Bronchial epithelial cell (primary cell): ENCODE measurements around the gene CFAP298. TPM values are rescaled to one million over a fixed set of nuclear protein-coding genes. Genes with fewer than 3 reads are reported as not detected.

Source experiments
- DNase-seq: peaks from one replicate; pipeline ENCODE4 v3.0.0-alpha.2; 2010; ENCODE audit warnings: low read depth
- FAIRE-seq: peaks from 2 replicates; lab custom pipeline; 2011; peaks lifted over from hg19 to GRCh38; lab: Jason Lieb, UNC
- H3K27me3 ChIP-seq: 2 replicates; pipeline ENCODE4 v1.5.1; 2011; ENCODE audit warnings: low read length; ENCODE audit not compliant: control insufficient read depth, insufficient read depth
- H3K36me3 ChIP-seq: 2 replicates; pipeline ENCODE4 v1.5.1; 2011; ENCODE audit warnings: low read length; ENCODE audit not compliant: control insufficient read depth, insufficient read depth
- H3K4me3 ChIP-seq: 2 replicates; pipeline ENCODE4 v1.5.1; 2011; ENCODE audit warnings: mild to moderate bottlenecking, low read depth, low read length, control low read depth
- CTCF ChIP-seq: IDR thresholded peaks from 2 replicates; pipeline ENCODE4 v1.5.1; 2011; ENCODE audit warnings: mild to moderate bottlenecking, moderate library complexity, low read length, control low read depth, inconsistent platforms; ENCODE audit not compliant: insufficient read depth, severe bottlenecking
- total RNA-seq: library from RNA; depleted of rRNA; stranded (reverse); fragments of >200 nt; gene quantifications from 2 replicates; pipeline ENCODE4 v1.2.1, GENCODE V29; 2014

CFAP298 gene
- total RNA-seq, 1 donor from 2014 or later = 37.6 TPM

- H3K27me3 ChIP-seq = peaks cover 3% of the 10 kb centered on the region
- no peak for TF ChIP-seq CTCF
- DNase-seq (no peak), FAIRE-seq (no peak)
- H3K4me3 ChIP-seq = no peak overlapping the region
- no peaks in the 10 kb centered on the region for H3K36me3 ChIP-seq
Measured at GRCh38 chr21:32576011-32576410, 36.2 kb downstream of the CFAP298 start.

DNA sequence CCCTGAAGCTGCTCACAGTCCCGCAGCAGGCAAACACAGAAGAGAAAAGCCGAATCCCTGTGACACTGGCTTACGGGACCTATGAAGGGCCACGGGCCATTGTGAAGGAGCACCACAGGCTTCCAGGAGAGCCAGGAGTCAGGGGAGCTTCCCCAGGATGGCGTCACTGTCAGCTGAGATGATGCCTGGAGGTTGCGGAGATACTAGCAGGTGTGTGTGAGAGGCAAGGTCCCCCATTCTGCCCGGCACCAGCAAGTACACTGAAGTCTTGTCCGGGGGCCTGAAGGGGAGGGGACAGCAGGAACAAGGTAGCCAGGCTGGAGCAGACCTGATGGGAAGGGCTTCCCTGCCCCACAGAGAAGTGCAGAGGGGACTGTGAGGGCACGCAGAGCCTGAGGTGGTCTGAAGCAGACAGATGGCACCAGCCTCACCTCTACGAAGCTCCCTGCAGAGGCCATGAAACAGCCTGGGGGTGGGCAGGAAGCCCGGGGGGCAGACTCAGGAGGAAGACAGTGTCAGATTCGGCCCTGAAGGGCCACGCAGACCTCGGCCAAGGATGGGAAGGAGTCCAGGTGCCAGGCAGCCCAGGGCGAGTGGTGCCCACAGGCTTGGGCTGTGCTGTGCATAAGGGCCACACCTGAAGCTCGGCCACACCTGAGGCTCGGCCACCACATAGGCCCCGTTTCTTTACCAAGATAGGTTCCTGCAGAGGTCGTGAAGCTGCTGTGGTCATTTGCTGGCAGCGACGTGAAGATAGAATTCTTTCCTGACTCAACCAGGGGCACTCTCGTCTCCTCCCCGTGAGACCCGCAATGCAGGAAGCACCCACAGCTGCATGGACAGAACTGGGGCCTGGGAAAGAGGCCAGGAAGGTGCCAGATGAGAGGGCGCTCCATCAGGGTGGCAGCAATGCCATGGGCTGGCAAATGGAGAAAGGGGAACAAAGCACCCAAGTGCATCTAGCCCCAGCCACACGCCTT, 36.9 kb downstream of the CFAP298 start:
- H3K27me3 ChIP-seq = peaks cover 3% of the 10 kb centered on the region
- TF ChIP-seq CTCF = no peak
- DNase-seq = no peak
- H3K4me3 ChIP-seq = no peak overlapping the region
- H3K36me3 ChIP-seq = no peaks in the 10 kb centered on the region
- no peak for FAIRE-seq

GRCh38 chr21:32572574-32573420, 39.4 kb downstream of the CFAP298 start:
- DNase-seq (peak; percentile 67), FAIRE-seq (no peak)
- Histone ChIP-seq H3K27me3 (no peaks in the 10 kb centered on the region), H3K4me3 (peak overlapping the region; percentile 15), H3K36me3 (no peaks in the 10 kb centered on the region)
- TF ChIP-seq CTCF = no peak

- no peaks in the 10 kb centered on the region for H3K27me3 ChIP-seq
- DNase-seq (no peak), FAIRE-seq (no peak)
- no peak overlapping the region for H3K4me3 ChIP-seq
- no peak for TF ChIP-seq CTCF
- H3K36me3 ChIP-seq = no peaks in the 10 kb centered on the region
Measured at GRCh38 chr21:32570456-32570855, 41.7 kb downstream of the CFAP298 start.

DNA sequence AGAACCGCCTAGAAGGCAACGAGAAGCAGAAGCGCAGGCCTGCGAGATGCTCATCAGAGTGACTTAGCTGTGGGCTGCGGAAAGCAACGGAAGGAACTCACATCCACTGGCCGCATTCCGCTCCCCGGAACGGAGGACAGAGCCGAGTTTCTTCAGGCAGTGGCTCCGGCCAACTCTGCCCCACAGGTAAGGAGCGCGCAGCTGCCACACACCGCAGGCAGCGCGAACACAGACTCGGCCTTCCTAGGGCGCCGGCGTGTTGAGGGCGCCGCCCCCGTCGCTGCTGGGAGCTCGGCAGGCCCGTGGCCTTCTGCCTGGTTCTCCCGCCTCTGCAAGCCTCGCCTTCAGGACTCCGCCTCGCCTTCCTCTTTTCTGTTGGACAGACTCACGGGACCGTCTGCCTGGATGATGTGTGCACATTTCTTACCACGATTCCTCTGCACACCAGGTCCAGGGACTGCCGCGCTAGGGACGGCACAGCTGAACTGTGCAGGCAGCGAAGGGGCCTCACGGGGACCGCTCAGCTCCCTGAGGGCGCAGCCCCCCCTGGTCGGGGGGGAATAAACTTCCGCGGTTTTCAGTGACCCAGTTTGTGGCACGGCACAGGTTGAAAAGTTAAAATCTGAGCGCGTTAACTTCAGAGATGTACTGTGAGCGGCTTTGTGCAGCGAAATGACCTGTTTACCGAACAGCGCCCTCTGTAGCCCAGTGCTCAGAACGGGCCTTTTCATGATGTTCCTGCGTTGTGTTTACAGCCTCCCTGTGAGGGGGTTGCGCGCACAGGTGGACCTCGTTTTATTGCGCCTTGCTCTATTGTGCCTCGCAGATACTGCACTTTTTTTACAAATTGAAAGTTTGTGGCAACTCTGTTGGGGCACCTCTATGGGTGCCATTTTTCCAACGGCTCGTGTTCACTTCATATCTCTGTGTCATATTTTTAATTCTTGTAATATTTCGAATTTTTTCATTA, 42.6 kb downstream of the CFAP298 start:
- TF ChIP-seq CTCF = peak; percentile 92
- no peaks in the 10 kb centered on the region for H3K27me3 ChIP-seq
- H3K36me3 ChIP-seq = no peaks in the 10 kb centered on the region
- FAIRE-seq (no peak), DNase-seq (peak; percentile 69)
- peak overlapping the region; percentile 43 for H3K4me3 ChIP-seq
